HG03103 (cell line): ENCODE data around the gene RTBDN.

Experiments
- ATAC-seq: cut with Tn5 transposase; IDR thresholded peaks from one replicate; pipeline ENCODE4 v1.9.1; 2021; ENCODE audit warnings: low read depth; ENCODE audit not compliant: unreplicated experiment

The RTBDN gene

DNA sequence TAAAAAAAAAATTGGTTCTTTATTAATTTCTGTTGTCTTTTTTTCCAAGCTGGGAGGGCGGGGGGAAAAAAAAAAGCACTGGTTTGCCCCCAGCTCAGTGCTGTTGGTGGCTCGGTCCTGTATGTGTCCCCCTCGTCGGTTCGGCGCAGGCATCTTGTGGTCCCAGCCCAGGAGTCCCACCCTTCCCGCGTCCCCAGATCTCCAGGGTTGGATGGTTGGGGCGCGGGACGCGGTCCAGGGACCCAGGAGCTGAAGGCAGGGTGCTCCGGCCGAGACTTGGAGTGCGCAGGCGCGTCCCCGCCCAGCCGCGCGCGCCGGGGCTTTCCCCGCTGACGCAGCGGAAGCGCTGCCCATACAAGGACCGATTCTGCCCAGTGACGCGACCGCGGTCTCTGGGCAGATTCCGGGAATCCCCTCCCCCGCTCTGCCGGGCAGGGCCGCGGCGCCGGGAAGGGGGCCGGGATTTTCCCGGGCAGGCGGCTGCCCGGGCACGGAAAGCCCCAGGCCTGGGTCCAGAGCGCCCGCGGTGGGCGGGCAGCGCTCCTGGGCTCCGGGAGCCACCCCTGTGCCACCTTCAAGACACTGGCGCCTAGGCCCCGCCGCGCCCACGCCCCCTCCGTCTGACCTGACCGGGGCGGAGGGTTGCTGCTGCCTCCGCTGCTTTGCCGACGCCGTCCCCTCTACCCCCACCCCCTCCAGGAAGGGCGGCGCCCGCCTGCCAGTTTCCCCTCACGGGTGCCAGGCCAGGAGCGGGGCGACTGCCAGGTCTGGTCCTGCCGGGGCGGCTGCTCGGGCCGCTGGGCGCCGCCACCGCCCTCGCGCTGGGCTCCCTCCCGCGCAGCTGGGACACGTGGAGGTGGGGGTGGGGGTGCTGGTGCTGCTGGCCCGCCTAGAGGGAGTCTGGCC lies 40.8 kb downstream of the RTBDN start:
- ATAC-seq = no peak

GRCh38 chr19:12792853-12793289 lies 41.5 kb downstream of the RTBDN start:
- no peak for ATAC-seq

DNA sequence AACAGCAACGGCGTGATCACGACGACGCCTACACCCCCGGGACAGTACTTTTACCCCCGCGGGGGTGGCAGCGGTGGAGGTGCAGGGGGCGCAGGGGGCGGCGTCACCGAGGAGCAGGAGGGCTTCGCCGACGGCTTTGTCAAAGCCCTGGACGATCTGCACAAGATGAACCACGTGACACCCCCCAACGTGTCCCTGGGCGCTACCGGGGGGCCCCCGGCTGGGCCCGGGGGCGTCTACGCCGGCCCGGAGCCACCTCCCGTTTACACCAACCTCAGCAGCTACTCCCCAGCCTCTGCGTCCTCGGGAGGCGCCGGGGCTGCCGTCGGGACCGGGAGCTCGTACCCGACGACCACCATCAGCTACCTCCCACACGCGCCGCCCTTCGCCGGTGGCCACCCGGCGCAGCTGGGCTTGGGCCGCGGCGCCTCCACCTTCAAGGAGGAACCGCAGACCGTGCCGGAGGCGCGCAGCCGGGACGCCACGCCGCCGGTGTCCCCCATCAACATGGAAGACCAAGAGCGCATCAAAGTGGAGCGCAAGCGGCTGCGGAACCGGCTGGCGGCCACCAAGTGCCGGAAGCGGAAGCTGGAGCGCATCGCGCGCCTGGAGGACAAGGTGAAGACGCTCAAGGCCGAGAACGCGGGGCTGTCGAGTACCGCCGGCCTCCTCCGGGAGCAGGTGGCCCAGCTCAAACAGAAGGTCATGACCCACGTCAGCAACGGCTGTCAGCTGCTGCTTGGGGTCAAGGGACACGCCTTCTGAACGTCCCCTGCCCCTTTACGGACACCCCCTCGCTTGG lies 42.1 kb downstream of the RTBDN start:
- no peak for ATAC-seq

DNA sequence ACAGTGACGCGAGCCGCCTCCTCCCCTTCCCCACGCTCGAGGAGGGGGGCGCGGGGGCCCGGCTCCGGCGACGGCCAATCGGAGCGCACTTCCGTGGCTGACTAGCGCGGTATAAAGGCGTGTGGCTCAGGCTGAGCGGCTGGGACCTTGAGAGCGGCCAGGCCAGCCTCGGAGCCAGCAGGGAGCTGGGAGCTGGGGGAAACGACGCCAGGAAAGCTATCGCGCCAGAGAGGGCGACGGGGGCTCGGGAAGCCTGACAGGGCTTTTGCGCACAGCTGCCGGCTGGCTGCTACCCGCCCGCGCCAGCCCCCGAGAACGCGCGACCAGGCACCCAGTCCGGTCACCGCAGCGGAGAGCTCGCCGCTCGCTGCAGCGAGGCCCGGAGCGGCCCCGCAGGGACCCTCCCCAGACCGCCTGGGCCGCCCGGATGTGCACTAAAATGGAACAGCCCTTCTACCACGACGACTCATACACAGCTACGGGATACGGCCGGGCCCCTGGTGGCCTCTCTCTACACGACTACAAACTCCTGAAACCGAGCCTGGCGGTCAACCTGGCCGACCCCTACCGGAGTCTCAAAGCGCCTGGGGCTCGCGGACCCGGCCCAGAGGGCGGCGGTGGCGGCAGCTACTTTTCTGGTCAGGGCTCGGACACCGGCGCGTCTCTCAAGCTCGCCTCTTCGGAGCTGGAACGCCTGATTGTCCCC lies 42.9 kb downstream of the RTBDN start, which contains the start of gene JUNB:
JUNB (plus strand) TSS at position 142 of the 706 bp plus-strand sequence; CDS start at position 428, 286 bp downstream.
- ATAC-seq = peak; percentile 28

DNA sequence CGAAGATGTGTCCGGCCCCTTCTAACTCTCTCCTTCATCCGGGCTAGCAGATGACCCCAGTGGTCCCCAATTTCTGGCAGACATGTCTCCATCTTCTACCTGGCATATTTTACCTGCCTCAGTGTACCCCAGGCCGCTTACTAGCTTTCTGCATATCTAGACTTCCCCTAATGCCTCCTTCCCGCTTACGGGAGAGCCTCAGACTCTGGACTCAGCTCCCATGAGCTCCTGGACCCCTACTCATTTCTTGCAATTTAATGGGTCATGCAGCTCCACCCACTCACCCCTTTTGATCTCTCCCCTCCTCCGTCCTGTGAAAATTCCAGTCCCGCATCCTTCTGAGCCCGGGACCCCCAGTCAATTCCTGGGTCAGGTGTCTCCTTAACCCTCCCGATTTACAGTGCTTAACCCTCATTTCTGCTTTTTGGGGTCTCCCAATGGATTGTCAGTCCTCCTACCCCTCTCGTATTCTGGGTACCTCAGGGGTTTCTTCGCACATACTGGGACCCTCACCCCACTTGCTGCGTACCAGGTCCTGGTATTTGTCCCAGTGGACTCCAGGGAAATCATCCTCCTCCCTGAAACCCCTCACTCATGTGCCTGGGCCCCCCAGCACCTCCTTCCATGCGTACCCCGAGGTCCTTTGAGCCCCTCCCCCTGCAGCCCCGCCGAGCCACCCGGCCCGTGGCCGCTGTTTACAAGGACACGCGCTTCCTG lies 43.6 kb downstream of the RTBDN start:
- ATAC-seq = no peak

- ATAC-seq = peak; percentile 39
Measured at GRCh38 chr19:12789904-12790619, 44.3 kb downstream of the RTBDN start.

- no peak for ATAC-seq
Measured at GRCh38 chr19:12789098-12789903, 45.1 kb downstream of the RTBDN start.

- no peak for ATAC-seq
Measured at GRCh38 chr19:12788682-12789097, 45.7 kb downstream of the RTBDN start.

DNA sequence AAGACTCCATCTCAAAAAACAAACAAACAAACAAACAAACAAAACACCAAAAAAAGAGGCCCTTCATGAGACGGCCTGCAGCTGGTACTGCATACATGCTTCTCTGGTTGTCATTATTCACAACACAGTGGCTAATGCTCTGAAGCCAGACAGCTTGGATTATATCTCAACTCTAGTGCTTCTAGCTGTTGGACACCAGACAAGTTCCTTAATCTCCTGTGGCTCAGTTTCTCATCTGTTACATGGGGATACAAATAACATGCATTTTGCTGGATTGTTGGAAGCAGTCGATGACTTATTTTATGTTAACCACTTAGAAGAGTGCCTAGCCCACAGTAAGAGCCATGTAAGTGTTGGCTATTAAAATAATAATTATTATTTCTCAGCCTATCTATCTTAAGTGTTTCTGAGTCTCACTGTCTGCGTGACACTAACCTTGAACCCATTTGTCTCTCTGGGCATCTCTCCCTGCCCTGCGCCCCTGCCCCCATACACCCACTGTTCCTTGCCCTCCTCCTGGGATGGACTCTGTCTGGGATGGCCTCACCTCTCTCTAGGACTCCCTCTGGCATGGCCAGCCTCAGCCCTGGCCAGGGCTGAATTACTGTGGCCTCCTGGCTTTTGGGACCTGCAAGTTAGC lies 46.2 kb downstream of the RTBDN start:
- ATAC-seq = no peak

- no peak for ATAC-seq
Measured at GRCh38 chr19:12787458-12787857, 46.9 kb downstream of the RTBDN start.

- ATAC-seq = no peak
Measured at GRCh38 chr19:12786952-12787351, 47.4 kb downstream of the RTBDN start.

DNA sequence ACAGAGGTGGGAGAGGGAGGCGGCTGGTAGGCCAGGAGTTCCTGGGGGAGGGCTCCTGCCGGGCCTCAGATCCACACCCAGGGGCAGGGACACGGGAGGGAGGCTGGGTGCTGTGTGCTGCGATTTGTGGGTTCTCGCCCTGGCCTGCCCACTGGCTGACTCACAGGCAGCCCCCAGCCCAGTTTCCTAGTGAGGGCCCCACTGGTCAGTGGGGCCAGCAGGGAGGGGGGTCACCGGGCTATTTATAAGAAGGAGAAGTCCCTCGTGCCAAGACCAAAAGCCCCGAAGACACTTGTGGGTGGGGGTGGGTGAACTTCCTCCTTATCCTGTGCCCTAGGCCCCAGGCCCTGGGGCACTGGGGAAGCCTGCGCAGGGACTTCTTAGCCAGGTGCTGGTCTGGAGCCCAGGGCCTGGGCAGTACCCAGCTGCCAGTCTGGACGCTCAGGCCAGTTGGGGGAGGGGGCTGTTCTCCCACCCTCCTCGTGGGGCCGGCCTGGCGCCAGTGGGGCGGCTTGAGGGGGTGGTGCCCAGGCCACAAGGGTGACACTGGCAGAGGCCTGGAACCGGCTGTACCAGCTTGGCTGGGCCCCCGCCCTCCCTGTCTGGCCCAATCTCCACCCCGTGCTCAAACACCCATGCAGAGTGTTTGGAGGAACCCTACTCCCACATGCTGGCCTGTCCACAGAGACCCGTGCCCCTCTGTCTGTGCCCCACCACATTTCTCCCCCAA lies 48.1 kb downstream of the RTBDN start:
- ATAC-seq = no peak

- ATAC-seq = no peak
Measured at GRCh38 chr19:12785431-12786031, 48.8 kb downstream of the RTBDN start.

GRCh38 chr19:12784871-12785430 lies 49.4 kb downstream of the RTBDN start:
- no peak for ATAC-seq

GRCh38 chr19:12784394-12784870 lies 49.9 kb downstream of the RTBDN start:
- no peak for ATAC-seq

GRCh38 chr19:12783849-12784393 lies 50.5 kb downstream of the RTBDN start:
- no peak for ATAC-seq
